Uterus (tissue), 2 donors: ENCODE data around the gene ZNF224.

Experiments
- CTCF ChIP-seq, 4 experiments: fragments of 200-600 bp in 2 of 4; fragments of 450-650 bp in 2 of 4; sonication (generic) in 2 of 4; IDR thresholded peaks; one replicate each; pipeline ENCODE4 v1.5.1; 2016 to 2019; ENCODE audit warnings: antibody characterized with exemption in 4 of 4, mild to moderate bottlenecking in 2 of 4, moderate library complexity in 1 of 4
- POLR2A ChIP-seq, 2 donors: fragments of 450-650 bp; IDR thresholded peaks; one replicate each; pipeline ENCODE4 v1.6.1; 2016; ENCODE audit warnings: antibody characterized with exemption in 2 of 2, mild to moderate bottlenecking in 1 of 2, moderate library complexity in 1 of 2

- TF ChIP-seq POLR2A (IDR thresholded peaks at IDR 0.05) (no peak), CTCF (IDR thresholded peaks at IDR 0.05) (no peak)
These were observed 57.3 kb downstream of the ZNF224 start for GRCh38 chr19:44151491-44151890.
